HFFc6 (cell line): Measurements from ENCODE around the gene TEX55. TPM values are rescaled to one million over a fixed set of nuclear protein-coding genes. Genes with fewer than 3 reads are reported as not detected.
"Not testable (repeated sequence)": the region's sequence is repeated elsewhere in the genome, so short reads cannot be mapped to it uniquely, and the experiment has no call there.

ENCODE experiments used
- DNase-seq: peaks from one replicate; pipeline ENCODE4 v3.0.0-alpha.2; 2018
- H3K27ac Mint-ChIP-seq: 2 replicates; pipeline ENCODE4 v1.8.0; 2020; ENCODE audit warnings: mild to moderate bottlenecking, mixed read lengths
- H3K27me3 Mint-ChIP-seq: 2 replicates; pipeline ENCODE4 v1.8.0; 2021; ENCODE audit warnings: mild to moderate bottlenecking, moderate library complexity, mixed read lengths; ENCODE audit not compliant: insufficient read depth
- H3K36me3 Mint-ChIP-seq: 2 replicates; pipeline ENCODE4 v1.8.0; 2021; ENCODE audit warnings: low read depth, mixed read lengths
- H3K4me1 Mint-ChIP-seq: 2 replicates; pipeline ENCODE4 v1.8.0; 2020; ENCODE audit warnings: low read depth, mixed read lengths
- H3K4me3 Mint-ChIP-seq: 2 replicates; pipeline ENCODE4 v1.8.0; 2020; ENCODE audit warnings: mild to moderate bottlenecking, moderate library complexity, mixed read lengths
- H3K9me3 Mint-ChIP-seq: 2 replicates; pipeline ENCODE4 v1.8.0; 2020; ENCODE audit warnings: mild to moderate bottlenecking, mixed read lengths
- CTCF ChIP-seq: fragments of 200-600 bp; sonication (generic); IDR thresholded peaks from 2 replicates; pipeline ENCODE4 v1.5.0; 2021; ENCODE audit warnings: antibody characterized with exemption, mild to moderate bottlenecking
- total RNA-seq, 6 experiments: library from RNA; stranded (reverse); fragmentation: NEBNext Ultra II Directional; extraction: Animal tissue kit (Norgen Biotek cat#: 25700); gene quantifications; 2 replicates in 1 of 6; 3 replicates in 5 of 6; pipeline ENCODE4 v1.2.3, GENCODE V29; 2021

Gene TEX55
- total RNA-seq, 6 experiments from 2014 or later, result not detected

GRCh38 chr3:119120480-119120879 is 25.5 kb upstream of the TEX55 start:
- H3K4me3 Mint-ChIP-seq, result no peak overlapping the region
- no peak for TF ChIP-seq CTCF
- peaks cover 3% of the 10 kb centered on the region for H3K27me3 Mint-ChIP-seq
- no peak overlapping the region for H3K27ac Mint-ChIP-seq
- DNase-seq, result no peak
- H3K9me3 Mint-ChIP-seq, result peaks cover 22% of the 10 kb centered on the region
- no peaks in the 10 kb centered on the region for H3K4me1 Mint-ChIP-seq
- peaks cover 6% of the 10 kb centered on the region for H3K36me3 Mint-ChIP-seq

- Mint-ChIP-seq H3K36me3 (peaks cover 6% of the 10 kb centered on the region), H3K4me1 (no peaks in the 10 kb centered on the region), H3K9me3 (peaks cover 16% of the 10 kb centered on the region), H3K27ac (no peak overlapping the region), H3K4me3 (no peak overlapping the region), H3K27me3 (peaks cover 4% of the 10 kb centered on the region)
- DNase-seq, result no peak
- no peak for TF ChIP-seq CTCF
These were observed 23.6 kb upstream of the TEX55 start for GRCh38 chr3:119122350-119122749.

GRCh38 chr3:119125342-119125741 is 20.6 kb upstream of the TEX55 start:
- TF ChIP-seq CTCF, result no peak
- DNase-seq, result no peak
- no peak overlapping the region for H3K4me3 Mint-ChIP-seq
- no peak overlapping the region for H3K27ac Mint-ChIP-seq
- no peaks in the 10 kb centered on the region for H3K9me3 Mint-ChIP-seq
- H3K27me3 Mint-ChIP-seq, result peaks cover 6% of the 10 kb centered on the region
- H3K36me3 Mint-ChIP-seq, result no peaks in the 10 kb centered on the region
- no peaks in the 10 kb centered on the region for H3K4me1 Mint-ChIP-seq

- Mint-ChIP-seq H3K27me3 (peaks cover 8% of the 10 kb centered on the region), H3K4me3 (no peak overlapping the region), H3K4me1 (no peaks in the 10 kb centered on the region), H3K36me3 (no peaks in the 10 kb centered on the region), H3K9me3 (no peaks in the 10 kb centered on the region), H3K27ac (no peak overlapping the region)
- TF ChIP-seq CTCF, result no peak
- DNase-seq, result no peak
These were observed 20.0 kb upstream of the TEX55 start for GRCh38 chr3:119125742-119126504.

- H3K27ac Mint-ChIP-seq, H3K4me3 Mint-ChIP-seq, H3K27me3 Mint-ChIP-seq: not testable (repeated sequence)
These were observed 15.7 kb upstream of the TEX55 start for GRCh38 chr3:119130291-119130690.

GRCh38 chr3:119132291-119132690 is 13.7 kb upstream of the TEX55 start:
- H3K4me3 Mint-ChIP-seq, H3K4me1 Mint-ChIP-seq, H3K36me3 Mint-ChIP-seq, DNase-seq, H3K27ac Mint-ChIP-seq, H3K9me3 Mint-ChIP-seq: not testable (repeated sequence)
- peaks cover 10% of the 10 kb centered on the region for H3K27me3 Mint-ChIP-seq

More at GRCh38 chr3:119130291-119130690, 15.7 kb upstream of the TEX55 start:
- H3K9me3 Mint-ChIP-seq, H3K36me3 Mint-ChIP-seq, H3K4me1 Mint-ChIP-seq, DNase-seq: not testable (repeated sequence)

GRCh38 chr3:119139360-119139759 is 6.6 kb upstream of the TEX55 start:
- not testable (repeated sequence) for H3K4me1 Mint-ChIP-seq, H3K4me3 Mint-ChIP-seq, H3K27me3 Mint-ChIP-seq, H3K36me3 Mint-ChIP-seq, DNase-seq, H3K27ac Mint-ChIP-seq
- H3K9me3 Mint-ChIP-seq, result peaks cover 11% of the 10 kb centered on the region
